Measurements from ENCODE around the gene NDP. TPM values are rescaled to one million over a fixed set of nuclear protein-coding genes. Genes with fewer than 3 reads are reported as not detected.

NDP gene, protein sequence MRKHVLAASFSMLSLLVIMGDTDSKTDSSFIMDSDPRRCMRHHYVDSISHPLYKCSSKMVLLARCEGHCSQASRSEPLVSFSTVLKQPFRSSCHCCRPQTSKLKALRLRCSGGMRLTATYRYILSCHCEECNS
- under 1 TPM; 0.33 to 0.84 (median 0.36) TPM for polyA plus RNA-seq (ENCODE audit: insufficient read depth in 1 of 5, insufficient read length in 5 of 5, low replicate concordance in 1 of 5)
- long read RNA-seq, donor 1, partial matches to known transcripts, result 0 of 1 reads
- long read RNA-seq, donor 1, other reads (novel, unspliced or antisense), result 0 of 1 reads
- long read RNA-seq, donor 2, partial matches to known transcripts, result 0 of 1 reads
- long read RNA-seq, donor 2, other reads (novel, unspliced or antisense), result 0 of 1 reads
- long read RNA-seq, donor 3, result 0 reads
- long read RNA-seq, donor 4, result 0 reads
- long read RNA-seq, donor 5, result 0 reads
- long read RNA-seq, donor 6, result 0 reads
- long read RNA-seq, donor 7, result 0 reads
- long read RNA-seq, donor 8, result 0 reads

DNA sequence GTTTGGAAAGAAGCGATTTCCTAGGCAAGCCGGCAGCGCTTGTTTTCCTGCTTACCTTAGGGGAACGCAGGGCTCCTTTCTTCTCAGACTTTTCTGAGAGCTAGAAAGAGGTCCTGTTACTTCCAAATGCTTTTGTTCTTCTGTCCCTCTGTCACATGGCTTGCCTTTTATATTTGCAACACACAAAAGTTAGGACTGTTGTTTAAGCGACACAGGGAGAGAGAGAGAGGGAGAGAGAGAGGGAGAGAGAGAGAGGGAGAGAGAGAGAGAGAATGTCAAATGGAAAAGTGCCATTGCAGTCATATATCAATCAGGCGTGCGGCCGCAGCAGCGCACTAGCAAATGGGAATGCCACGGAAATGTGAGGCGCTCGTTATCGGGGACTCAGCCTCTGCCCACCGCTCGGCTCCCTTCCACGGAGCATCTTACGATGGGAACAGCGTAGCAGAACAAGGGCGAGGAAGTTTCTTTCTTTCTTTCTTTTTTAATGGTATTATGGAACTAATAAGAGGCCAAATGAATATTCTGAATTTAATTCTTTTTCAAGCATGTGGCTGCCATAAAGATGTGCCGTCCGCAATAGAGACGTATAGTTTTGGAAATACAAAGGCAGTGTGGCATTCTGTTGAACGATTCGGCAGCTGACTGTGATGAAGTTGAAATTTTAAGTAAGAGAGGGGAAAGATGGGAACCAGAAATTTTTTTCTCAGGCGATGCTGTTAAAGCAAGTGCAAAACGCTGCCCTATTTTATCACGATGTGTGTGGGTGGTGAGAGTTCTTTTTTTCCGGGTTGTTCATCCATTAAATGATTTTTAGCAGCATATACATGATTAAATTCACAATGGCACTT, at the start of gene NDP:
NDP (minus strand) TSS at position 142 of the 851 bp plus-strand sequence. CDS start 14,745 bp downstream, outside the sequence.
- peak in 1 of 2 donors; percentile 11 for DNase-seq

DNA sequence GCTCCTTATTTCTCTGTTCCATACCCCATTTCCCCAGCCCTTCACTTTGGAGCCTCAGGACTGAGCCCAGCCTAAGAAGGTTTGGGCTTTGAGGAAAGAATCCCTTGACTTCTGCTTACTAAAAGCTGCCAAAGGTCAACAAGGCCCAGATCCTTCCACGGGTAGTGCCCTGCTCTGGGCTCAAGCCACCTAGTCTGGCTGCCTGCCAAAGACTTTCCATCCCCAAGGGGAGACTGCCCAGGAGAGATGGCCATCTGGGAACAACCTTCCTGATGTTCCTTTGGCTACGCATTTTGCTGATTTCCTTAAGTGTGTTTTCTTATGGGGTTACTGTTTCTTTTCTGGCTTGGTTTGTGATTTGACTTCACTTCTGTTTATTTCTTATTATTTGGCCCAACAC, 49.8 kb upstream of the NDP start:
- no peak for DNase-seq

DNA sequence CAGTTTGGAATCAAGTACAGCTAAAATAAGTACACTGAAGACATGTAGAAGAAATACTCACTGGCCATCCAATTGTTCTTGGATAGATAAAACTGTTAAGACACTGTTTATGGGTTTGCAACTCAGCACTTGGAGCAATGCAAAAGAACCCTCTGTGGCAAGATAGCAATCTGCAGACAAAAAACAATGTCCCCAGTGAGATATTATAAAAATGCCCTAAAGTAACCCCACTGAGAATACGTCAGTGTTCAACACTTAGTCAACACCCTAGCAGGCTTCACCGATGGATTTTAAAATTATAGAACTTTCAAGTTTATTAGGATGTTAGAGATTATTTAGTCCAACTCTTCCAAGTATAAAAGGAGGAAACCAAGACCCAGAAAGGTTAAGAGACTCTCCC, 47.5 kb upstream of the NDP start:
- no peak for DNase-seq

DNA sequence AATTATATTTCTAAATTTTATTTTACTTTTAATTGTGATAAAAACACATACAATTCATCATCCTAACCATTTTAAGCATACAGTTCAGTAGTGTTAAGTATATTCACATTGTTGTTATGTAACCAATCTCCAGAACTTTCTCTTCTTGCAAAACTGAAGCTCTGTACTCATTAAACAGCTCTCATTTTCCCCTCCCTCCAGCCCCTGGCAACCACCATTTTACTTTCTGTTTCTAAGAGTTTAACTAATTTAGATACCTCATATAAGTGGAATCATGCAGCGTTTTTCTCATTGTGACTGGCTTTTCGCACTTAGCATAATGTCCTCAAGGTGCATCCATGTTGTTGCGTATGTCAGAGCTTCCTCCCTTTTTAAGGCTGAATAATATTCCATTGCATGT, 46.7 kb upstream of the NDP start:
- no peak for DNase-seq

DNA sequence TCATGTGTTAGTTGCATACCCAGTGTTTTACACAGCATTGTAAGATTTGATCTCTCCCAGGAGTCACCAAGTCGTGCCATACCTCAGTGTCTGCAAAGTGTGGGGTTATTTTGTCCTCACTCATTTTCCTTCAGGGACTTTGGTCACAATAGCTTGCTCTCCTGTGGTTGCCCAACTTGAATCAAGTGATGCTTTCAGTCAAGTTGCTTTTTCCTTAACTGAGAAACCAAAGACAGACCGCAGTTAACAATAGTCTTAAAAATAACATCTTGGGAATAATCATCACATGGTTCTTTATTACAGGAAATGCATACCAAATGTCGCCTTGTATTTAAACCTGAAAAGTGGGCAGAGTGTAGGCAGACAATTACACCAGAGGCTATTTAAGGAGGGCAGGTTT, 44.5 kb upstream of the NDP start:
- DNase-seq, result no peak

DNA sequence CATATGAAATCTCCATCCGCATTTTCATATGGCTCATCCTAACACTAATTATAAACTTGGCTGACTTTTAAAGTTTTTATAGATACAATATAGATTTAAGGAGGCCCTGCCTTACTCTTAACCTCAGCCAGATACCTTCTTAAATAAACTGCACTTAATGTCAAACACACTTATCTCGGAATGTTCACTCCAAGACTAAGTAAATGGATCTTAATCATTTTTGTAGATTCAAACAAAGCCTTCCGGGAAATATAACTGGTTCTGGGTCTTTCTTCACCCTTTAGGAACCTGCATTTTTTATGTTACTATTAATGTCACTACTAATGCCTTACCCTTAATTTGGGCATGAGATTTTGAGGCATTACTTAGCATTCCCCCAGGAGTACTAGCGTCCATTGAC, 43.7 kb upstream of the NDP start:
- DNase-seq, result no peak

- no peak for DNase-seq
Observed at GRCh38 chrX:44012484-44013096, 39.4 kb upstream of the NDP start.

DNA sequence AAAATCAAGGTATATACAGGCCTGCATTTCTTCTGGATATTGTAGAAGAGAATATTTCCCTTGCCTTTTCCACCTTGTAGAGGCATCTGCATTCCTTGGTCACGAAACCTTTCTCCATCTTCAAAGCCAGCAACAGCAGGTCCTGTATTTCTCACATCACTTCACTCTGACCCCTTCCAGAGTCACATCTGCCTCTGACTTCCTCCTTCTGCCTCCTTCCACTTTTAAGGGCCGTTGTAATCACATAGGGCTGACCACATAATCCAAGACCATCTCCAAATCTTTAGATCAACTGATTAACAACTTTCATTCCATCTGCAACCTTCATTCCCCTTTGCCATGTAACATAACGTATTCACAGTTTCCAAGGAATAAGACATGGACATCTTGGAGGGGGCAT, 38.3 kb upstream of the NDP start:
- no peak for DNase-seq

GRCh38 chrX:44010626-44011025, 37.4 kb upstream of the NDP start:
- no peak for DNase-seq

- no peak for DNase-seq
Observed at GRCh38 chrX:44006081-44006480, 32.9 kb upstream of the NDP start.

DNA sequence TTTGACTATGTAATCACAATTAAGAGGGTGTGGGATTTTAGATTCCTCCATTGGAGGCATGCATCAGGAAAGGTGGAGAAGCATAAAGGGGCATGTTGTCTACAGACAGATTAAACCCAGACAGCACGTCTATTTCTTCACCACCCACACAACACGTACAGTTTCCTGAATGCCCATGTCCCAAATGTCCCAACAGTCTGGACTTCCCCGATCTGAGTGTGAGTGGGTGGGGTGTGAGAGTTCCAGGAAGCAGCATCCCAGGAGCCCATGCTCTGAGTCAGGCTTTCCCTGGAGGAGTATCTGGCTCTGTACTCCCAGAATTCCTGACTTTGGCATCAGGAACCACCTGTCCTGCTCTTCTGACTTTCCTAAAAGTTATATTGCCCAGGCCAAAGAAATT, 30.8 kb upstream of the NDP start:
- DNase-seq, result no peak

GRCh38 chrX:44002567-44002966, 29.4 kb upstream of the NDP start:
- DNase-seq, result no peak

- DNase-seq, result no peak
Observed at GRCh38 chrX:43998374-43998773, 25.2 kb upstream of the NDP start.

GRCh38 chrX:43996491-43996890, 23.3 kb upstream of the NDP start:
- no peak for DNase-seq

DNA sequence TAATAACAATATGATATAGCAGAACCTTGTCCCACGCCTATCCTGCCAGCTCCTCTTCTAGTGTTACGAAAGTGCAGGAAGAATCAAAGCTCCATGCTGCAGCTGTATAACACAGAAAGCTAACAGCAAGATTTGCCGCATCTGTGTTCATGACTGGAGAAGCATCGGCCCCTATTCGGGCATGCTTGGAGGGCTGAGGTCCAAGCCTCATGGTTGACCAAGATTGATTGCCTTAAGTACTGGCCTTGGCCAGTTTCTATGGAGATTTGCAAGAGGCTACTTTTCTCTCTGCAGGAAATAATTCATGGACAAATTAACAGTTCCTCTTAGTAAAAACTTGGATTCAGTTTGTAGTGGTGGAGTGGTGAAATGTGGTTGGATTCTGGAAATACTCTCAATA, 12.9 kb upstream of the NDP start:
- no peak for DNase-seq

- no peak for DNase-seq
Observed at GRCh38 chrX:43985511-43985910, 12.3 kb upstream of the NDP start.

DNA sequence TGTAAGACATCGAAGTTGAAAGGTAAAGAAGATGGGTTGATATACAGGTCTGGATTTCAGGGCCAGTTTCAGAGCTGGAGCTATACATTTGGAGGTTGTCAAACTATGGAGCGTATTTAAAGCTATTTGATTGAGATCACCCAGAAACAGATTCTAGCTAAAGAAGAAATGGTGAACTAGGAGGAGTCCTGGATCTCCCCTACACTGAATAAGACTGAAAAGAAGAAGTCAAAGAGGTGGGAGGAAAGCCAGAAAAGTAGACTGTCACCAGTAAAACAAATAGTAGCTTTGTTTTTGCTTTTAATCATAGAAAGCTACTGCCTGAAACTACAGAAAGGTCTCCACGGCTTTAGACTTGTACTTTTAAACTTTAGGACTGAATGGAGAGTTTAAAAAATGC, 5.0 kb upstream of the NDP start:
- DNase-seq, result no peak

- no peak for DNase-seq
Observed at GRCh38 chrX:43976205-43976604, 3.0 kb upstream of the NDP start.

GRCh38 chrX:43975796-43976195, 2.6 kb upstream of the NDP start:
- no peak for DNase-seq

DNA sequence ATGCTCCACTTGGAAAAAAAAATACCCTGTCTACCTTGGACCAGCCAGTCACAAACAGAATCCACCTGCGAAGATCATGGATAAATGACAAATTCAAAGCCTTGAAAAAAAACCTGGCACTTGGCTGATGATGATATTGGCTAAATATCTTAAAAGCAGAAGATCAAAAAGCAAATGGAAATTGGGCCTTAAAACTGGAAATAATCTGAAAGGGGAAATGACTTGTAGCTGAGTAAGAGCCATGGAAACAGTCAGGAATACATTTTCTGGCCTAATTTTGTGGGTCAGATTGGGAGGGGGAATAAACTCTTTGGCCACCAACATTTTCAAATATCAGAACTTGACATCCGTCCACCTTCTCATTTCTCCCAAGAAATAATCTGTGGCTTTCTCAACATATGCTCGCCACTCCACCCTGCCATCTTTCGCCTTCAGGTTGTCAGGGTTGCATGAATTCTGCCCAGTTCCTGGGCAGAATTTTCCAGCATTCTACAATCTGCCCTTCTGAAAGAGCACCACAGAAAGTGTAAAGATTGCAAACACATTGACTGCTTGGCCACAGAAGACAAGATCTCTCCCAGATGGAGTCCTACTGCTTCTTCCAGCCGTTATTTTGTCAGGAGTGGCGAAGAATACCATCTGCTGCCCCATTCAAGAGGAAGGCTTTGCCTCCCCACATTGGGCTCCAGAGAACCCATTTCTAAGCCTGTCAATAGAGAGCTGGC, 1.7 kb upstream of the NDP start:
- no peak for DNase-seq

GRCh38 chrX:43974100-43974475, 898 bp upstream of the NDP start:
- DNase-seq, result no peak

Measured in right lung (tissue), 10 donors.